ENCODE data around the gene SERPINF2. TPM values are rescaled to one million over a fixed set of nuclear protein-coding genes. Genes with fewer than 3 reads are reported as not detected.

The SERPINF2 gene
- total RNA-seq, 1 experiment from 2014 or later = 59.9 TPM

DNA sequence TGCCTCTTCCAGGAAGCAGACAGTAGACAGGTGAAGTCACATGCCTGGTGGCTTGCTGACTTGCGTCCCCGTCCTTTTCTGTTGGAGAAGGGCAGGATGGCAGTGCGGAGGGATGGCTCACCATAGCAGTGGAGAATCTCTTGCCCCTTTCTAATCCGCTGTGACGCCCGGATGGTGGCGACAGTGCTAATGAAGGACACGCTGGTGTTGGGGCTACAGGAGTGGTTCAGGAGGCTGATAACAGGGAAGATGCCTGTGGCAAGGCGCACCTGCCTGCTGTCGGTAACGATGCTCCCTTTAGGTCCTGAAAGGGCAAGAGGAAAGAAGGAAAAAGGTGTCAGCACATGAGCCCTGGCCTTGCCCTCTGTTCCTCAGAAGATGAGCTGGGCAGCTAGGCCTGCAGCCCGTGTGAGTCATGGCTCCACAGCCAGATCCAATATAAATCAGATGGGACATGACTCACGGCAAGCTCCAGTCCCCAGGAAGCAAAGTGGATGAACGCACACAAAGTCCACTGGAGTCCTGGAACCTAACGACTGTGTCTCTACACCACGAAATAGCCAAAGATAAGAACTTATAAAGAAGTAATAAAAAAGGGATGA lies 44.7 kb downstream of the SERPINF2 start:
- ChIA-PET CTCF (interaction anchor here (0.7 to 1.0 kb wide), 4 partner anchors 66 to 158 kb away, joined by 3 read pairs; no protein-coding TSS in a partner anchor), POLR2A (interaction anchor here (0.6 kb wide), 1 partner anchor 70 kb away, joined by 3 read pairs; no protein-coding TSS in a partner anchor)
- TF ChIP-seq, protein P1, sequence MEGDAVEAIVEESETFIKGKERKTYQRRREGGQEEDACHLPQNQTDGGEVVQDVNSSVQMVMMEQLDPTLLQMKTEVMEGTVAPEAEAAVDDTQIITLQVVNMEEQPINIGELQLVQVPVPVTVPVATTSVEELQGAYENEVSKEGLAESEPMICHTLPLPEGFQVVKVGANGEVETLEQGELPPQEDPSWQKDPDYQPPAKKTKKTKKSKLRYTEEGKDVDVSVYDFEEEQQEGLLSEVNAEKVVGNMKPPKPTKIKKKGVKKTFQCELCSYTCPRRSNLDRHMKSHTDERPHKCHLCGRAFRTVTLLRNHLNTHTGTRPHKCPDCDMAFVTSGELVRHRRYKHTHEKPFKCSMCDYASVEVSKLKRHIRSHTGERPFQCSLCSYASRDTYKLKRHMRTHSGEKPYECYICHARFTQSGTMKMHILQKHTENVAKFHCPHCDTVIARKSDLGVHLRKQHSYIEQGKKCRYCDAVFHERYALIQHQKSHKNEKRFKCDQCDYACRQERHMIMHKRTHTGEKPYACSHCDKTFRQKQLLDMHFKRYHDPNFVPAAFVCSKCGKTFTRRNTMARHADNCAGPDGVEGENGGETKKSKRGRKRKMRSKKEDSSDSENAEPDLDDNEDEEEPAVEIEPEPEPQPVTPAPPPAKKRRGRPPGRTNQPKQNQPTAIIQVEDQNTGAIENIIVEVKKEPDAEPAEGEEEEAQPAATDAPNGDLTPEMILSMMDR (IDR thresholded peaks at IDR 0.05; ENCODE audit: insufficient read depth in 1 of 2, low read depth in 1 of 2, low read length in 1 of 2, severe bottlenecking in 1 of 2, unreplicated experiment in 1 of 2) = no peak
- Histone ChIP-seq H3K9me3 (no peaks in the 10 kb centered on the region), H3K27me3 (replicated peaks; ENCODE audit: control insufficient read depth, insufficient read depth, low read length) (no peaks in the 10 kb centered on the region), H3K4me3 (ENCODE audit: low read depth, low read length) (no peak overlapping the region), H3K36me3 (ENCODE audit: control insufficient read depth, insufficient read depth, low read length) (peaks cover 2% of the 10 kb centered on the region; the same call in 1 of the 2 replicates), H3K4me1 (peaks cover 4% of the 10 kb centered on the region; the same call in 1 of the 2 replicates)
- DNase-seq = no peak
- Mint-ChIP-seq H3K9me3 (ENCODE audit: unreplicated experiment) (no peaks in the 10 kb centered on the region), H3K27ac (ENCODE audit: unreplicated experiment) (peak overlapping the region; percentile 10), H3K36me3 (ENCODE audit: insufficient read depth, unreplicated experiment) (peaks cover 45% of the 10 kb centered on the region), H3K27me3 (ENCODE audit: insufficient read depth, unreplicated experiment) (no peaks in the 10 kb centered on the region), H3K4me1 (ENCODE audit: low read depth, unreplicated experiment) (no peaks in the 10 kb centered on the region), H3K4me3 (ENCODE audit: unreplicated experiment) (no peak overlapping the region)
- BruUV-seq (replicated peaks) = no TSS peak
- intact Hi-C loops (cut with micrococcal nuclease; ENCODE audit: unreplicated experiment) = no loop called here

DNA sequence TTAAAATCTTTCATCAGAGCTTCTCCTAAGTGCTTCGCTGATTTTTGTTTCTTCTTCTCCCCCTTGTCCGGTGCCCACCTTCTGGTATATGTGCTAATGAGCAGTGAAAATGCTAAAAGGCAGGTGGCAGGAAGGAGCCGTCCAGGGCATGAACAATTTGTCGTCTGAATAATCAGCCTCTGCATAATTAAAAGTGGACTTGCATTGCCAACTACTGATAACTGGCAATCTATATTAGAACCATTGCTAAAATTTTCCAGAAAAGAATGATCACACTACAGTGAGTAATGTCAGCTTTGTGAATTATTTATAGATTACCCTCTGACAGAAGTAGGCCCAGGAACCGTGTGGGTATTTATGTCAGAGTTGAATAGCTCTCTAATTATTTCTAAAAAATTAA lies 47.3 kb downstream of the SERPINF2 start:
- no peaks in the 10 kb centered on the region for H3K9me3 Mint-ChIP-seq (ENCODE audit: unreplicated experiment)
- CTCF ChIA-PET = no interaction called here
- H3K27ac Mint-ChIP-seq (ENCODE audit: unreplicated experiment) = no peak overlapping the region
- no peak overlapping the region for H3K4me3 Mint-ChIP-seq (ENCODE audit: unreplicated experiment)
- TF ChIP-seq, protein P1 (IDR thresholded peaks at IDR 0.05; ENCODE audit: insufficient read depth in 1 of 2, low read depth in 1 of 2, low read length in 1 of 2, severe bottlenecking in 1 of 2, unreplicated experiment in 1 of 2) = no peak
- peaks cover 2% of the 10 kb centered on the region; the same call in 1 of the 2 replicates for H3K36me3 ChIP-seq (ENCODE audit: control insufficient read depth, insufficient read depth, low read length)
- H3K4me1 ChIP-seq = no peaks in the 10 kb centered on the region
- peaks cover 30% of the 10 kb centered on the region for H3K36me3 Mint-ChIP-seq (ENCODE audit: insufficient read depth, unreplicated experiment)
- intact Hi-C loops (cut with micrococcal nuclease; ENCODE audit: unreplicated experiment) = no loop called here
- no peak overlapping the region for H3K4me3 ChIP-seq (ENCODE audit: low read depth, low read length)
- H3K4me1 Mint-ChIP-seq (ENCODE audit: low read depth, unreplicated experiment) = no peaks in the 10 kb centered on the region
- no peaks in the 10 kb centered on the region for H3K27me3 Mint-ChIP-seq (ENCODE audit: insufficient read depth, unreplicated experiment)
- H3K27me3 ChIP-seq (replicated peaks; ENCODE audit: control insufficient read depth, insufficient read depth, low read length) = no peaks in the 10 kb centered on the region
- POLR2A ChIA-PET = no interaction called here
- BruUV-seq (replicated peaks) = no TSS peak
- no peak for DNase-seq
- H3K9me3 ChIP-seq = no peaks in the 10 kb centered on the region

DNA sequence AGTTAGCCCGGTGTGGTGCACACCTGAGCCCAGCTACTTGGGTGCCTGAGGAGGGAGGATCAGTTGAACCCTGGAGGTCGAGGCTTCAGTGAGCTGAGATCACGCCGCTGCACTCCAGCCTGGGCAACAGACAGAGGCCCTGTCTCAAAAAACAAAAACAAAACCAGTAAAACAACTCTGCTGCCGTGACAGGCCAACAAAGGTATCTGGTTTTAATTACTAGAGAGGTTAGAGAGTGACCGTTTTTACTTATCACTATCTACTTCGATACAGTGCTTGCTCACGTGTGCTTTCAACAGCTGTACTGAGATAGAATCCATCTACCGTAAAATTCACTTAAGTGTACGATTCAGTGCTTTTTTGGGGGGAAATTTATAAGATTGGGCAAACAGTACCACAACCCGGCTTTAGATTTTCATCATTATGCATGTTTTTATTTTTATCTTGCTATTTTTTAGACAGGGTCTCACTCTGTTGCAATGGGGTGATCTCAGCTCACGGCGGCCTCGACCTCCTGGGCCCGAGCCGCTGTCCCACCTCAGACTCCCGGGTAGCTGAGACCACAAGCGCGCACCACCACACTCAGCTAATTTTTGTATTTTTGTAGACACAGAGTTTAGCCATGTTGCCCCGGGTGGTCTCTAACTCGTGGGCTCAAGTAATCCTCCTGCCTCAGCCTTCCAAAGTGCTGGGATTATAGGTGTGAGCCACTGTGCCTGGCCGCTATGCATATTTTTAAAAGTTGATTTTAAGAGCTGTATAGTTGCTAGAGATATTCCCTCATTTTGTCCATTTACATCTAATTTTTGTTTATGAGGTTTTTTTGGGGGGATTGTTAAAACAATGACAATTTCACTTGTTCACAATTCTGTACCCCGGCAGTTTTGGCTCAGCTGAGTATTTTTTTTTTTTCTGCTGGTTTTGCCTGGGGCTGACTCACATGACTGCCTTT lies 50.1 kb downstream of the SERPINF2 start:
- Mint-ChIP-seq H3K27ac (ENCODE audit: unreplicated experiment) (no peak overlapping the region), H3K36me3 (ENCODE audit: insufficient read depth, unreplicated experiment) (peaks cover 40% of the 10 kb centered on the region), H3K27me3 (ENCODE audit: insufficient read depth, unreplicated experiment) (no peaks in the 10 kb centered on the region), H3K4me3 (ENCODE audit: unreplicated experiment) (no peak overlapping the region), H3K4me1 (ENCODE audit: low read depth, unreplicated experiment) (no peaks in the 10 kb centered on the region), H3K9me3 (ENCODE audit: unreplicated experiment) (no peaks in the 10 kb centered on the region)
- CTCF ChIA-PET = interaction anchor here (0.6 kb wide), 1 partner anchor 69 kb away, joined by 6 read pairs; no protein-coding TSS in a partner anchor
- Histone ChIP-seq H3K27me3 (replicated peaks; ENCODE audit: control insufficient read depth, insufficient read depth, low read length) (no peaks in the 10 kb centered on the region), H3K36me3 (ENCODE audit: control insufficient read depth, insufficient read depth, low read length) (no peaks in the 10 kb centered on the region), H3K4me1 (no peaks in the 10 kb centered on the region), H3K9me3 (no peaks in the 10 kb centered on the region), H3K4me3 (ENCODE audit: low read depth, low read length) (no peak overlapping the region)
- BruUV-seq (replicated peaks) = no TSS peak
- DNase-seq = no peak
- POLR2A ChIA-PET = no interaction called here
- TF ChIP-seq, protein P1 (IDR thresholded peaks at IDR 0.05; ENCODE audit: insufficient read depth in 1 of 2, low read depth in 1 of 2, low read length in 1 of 2, severe bottlenecking in 1 of 2, unreplicated experiment in 1 of 2) = no peak
- intact Hi-C loops (cut with micrococcal nuclease; ENCODE audit: unreplicated experiment) = no loop called here
